Endothelial cell of umbilical vein (primary cell): Measurements from ENCODE around the gene PRRT1B. TPM values are rescaled to one million over a fixed set of nuclear protein-coding genes. Genes with fewer than 3 reads are reported as not detected.

Experiments
- BruUV-seq: library from RNA; stranded (reverse); fragments of 400-500 nt; replicated peaks from 2 replicates; lab custom pipeline; 2021; lab: Mats Ljungman, UMichigan
- CTCF ChIA-PET: fragments of 300-600, 350-600 bp; sonication (Branson Sonifier 250); formaldehyde crosslinking; loops from one replicate; lab custom pipeline; 2021; ENCODE audit warnings: antibody characterized with exemption, inconsistent platforms; lab: Charles Lee
- POLR2A ChIA-PET: fragments of 300-600, 350-600 bp; sonication (Branson Sonifier 250); formaldehyde crosslinking; loops from one replicate; lab custom pipeline; 2021; ENCODE audit warnings: antibody characterized with exemption, inconsistent platforms; lab: Charles Lee
- DNase-seq: peaks from one replicate; pipeline ENCODE4 v3.0.0-alpha.2; 2011; ENCODE audit warnings: low read depth, low spot score
- FAIRE-seq: peaks from 2 replicates; lab custom pipeline; 2011; peaks lifted over from hg19 to GRCh38; lab: Jason Lieb, UNC
- H2AFZ ChIP-seq: 2 replicates; pipeline ENCODE4 v1.6.0; 2012; ENCODE audit warnings: low read depth, low read length, control low read depth, inconsistent platforms
- H3K27ac ChIP-seq: 2 replicates; pipeline ENCODE4 v1.5.1; 2011; ENCODE audit warnings: low read depth, mild to moderate bottlenecking, control low read depth, low read length, moderate library complexity; ENCODE audit not compliant: insufficient read depth
- H3K27me3 ChIP-seq, 2 experiments: 2 replicates each; pipeline versions ENCODE4 v1.6.0 to v1.6.1; 2011; ENCODE audit warnings: low read length in 2 of 2, mixed read lengths in 1 of 2; ENCODE audit not compliant: control insufficient read depth in 2 of 2, insufficient read depth in 2 of 2
- H3K36me3 ChIP-seq, 2 experiments: 2 replicates in 1 of 2; 3 replicates in 1 of 2; pipeline ENCODE4 v1.5.1; 2011; ENCODE audit warnings: low read length in 2 of 2, mild to moderate bottlenecking in 1 of 2, moderate library complexity in 1 of 2; ENCODE audit not compliant: control insufficient read depth in 2 of 2, insufficient read depth in 2 of 2; ENCODE audit errors: extremely low read depth in 1 of 2
- H3K4me1 ChIP-seq: 3 replicates; pipeline ENCODE4 v1.5.1; 2011; ENCODE audit warnings: mild to moderate bottlenecking, low read length; ENCODE audit not compliant: control insufficient read depth, insufficient read depth; ENCODE audit errors: extremely low read depth
- H3K4me2 ChIP-seq: 2 replicates; pipeline ENCODE4 v1.6.1; 2011; ENCODE audit warnings: low read length, control low read depth, mixed read lengths; ENCODE audit not compliant: insufficient read depth
- H3K4me3 ChIP-seq, 3 experiments: fragments of 200-600 bp in 1 of 3; sonication (generic), shearing (Covaris generic) in 1 of 3; replicated peaks in 1 of 3; 2 replicates each; pipeline ENCODE4 v1.5.1; 2011 to 2016; ENCODE audit warnings: control low read depth in 3 of 3, low read length in 3 of 3, mild to moderate bottlenecking in 2 of 3, inconsistent platforms in 1 of 3, low read depth in 1 of 3, moderate library complexity in 1 of 3; ENCODE audit not compliant: insufficient read depth in 1 of 3
- H3K79me2 ChIP-seq: 2 replicates; pipeline ENCODE4 v1.6.0; 2012; ENCODE audit warnings: low read length, inconsistent platforms; ENCODE audit not compliant: control insufficient read depth, insufficient read depth
- H3K9ac ChIP-seq: replicated peaks from 2 replicates; pipeline ENCODE3; 2011; ENCODE audit warnings: low read length, control low read depth; ENCODE audit not compliant: insufficient read depth; ENCODE audit errors: extremely low read depth
- H3K9me1 ChIP-seq: replicated peaks from 3 replicates; pipeline ENCODE4 v1.6.0; 2011; ENCODE audit warnings: mild to moderate bottlenecking, low read length; ENCODE audit not compliant: control insufficient read depth, insufficient read depth; ENCODE audit errors: extremely low read depth
- H3K9me3 ChIP-seq: replicated peaks from 2 replicates; pipeline ENCODE4 v1.5.1; 2012; ENCODE audit warnings: low read length, inconsistent platforms; ENCODE audit not compliant: control insufficient read depth, insufficient read depth
- H4K20me1 ChIP-seq: replicated peaks from 2 replicates; pipeline ENCODE3; 2011; ENCODE audit warnings: mild to moderate bottlenecking, low read length; ENCODE audit not compliant: control insufficient read depth, insufficient read depth; ENCODE audit errors: extremely low read depth
- CTCF ChIP-seq, 2 donors: IDR thresholded peaks; 1 replicate in 1 of 2; 2 replicates in 1 of 2; pipeline ENCODE4 v1.5.1; 2011; ENCODE audit warnings: low read length in 2 of 2, mild to moderate bottlenecking in 2 of 2, moderate library complexity in 2 of 2, control low read depth in 1 of 2, inconsistent platforms in 1 of 2, low read depth in 1 of 2; ENCODE audit not compliant: insufficient read depth in 1 of 2; ENCODE audit errors: extremely low read depth in 1 of 2
- EZH2 ChIP-seq: IDR thresholded peaks from 2 replicates; pipeline ENCODE4 v1.6.1; 2012; ENCODE audit warnings: borderline replicate concordance, low read depth, mild to moderate bottlenecking, moderate library complexity, low read length, inconsistent platforms; ENCODE audit not compliant: severe bottlenecking
- FOS ChIP-seq: IDR thresholded peaks from 2 replicates; pipeline ENCODE4 v1.6.1; 2011; ENCODE audit warnings: mild to moderate bottlenecking, low read length, moderate library complexity, borderline replicate concordance; ENCODE audit not compliant: insufficient read depth
- GATA2 ChIP-seq: IDR thresholded peaks from 2 replicates; pipeline ENCODE4 v1.7.0; 2011; ENCODE audit warnings: low read depth, mild to moderate bottlenecking, moderate library complexity, mixed read lengths, low read length; ENCODE audit not compliant: insufficient read length, insufficient read depth
- JUN ChIP-seq: IDR thresholded peaks from 2 replicates; pipeline ENCODE4 v1.6.1; 2011; ENCODE audit warnings: borderline replicate concordance, low read depth; ENCODE audit not compliant: insufficient read length, insufficient read depth
- MAX ChIP-seq: IDR thresholded peaks from 2 replicates; pipeline ENCODE4 v1.6.1; 2011; ENCODE audit not compliant: insufficient read depth, insufficient read length
- MYC ChIP-seq: IDR thresholded peaks from one replicate; pipeline ENCODE4 v1.6.1; 2011; ENCODE audit warnings: mild to moderate bottlenecking, low read depth, low read length
- POLR2A ChIP-seq: IDR thresholded peaks from 2 replicates; pipeline ENCODE4 v1.6.1; 2012; ENCODE audit warnings: low read depth, mild to moderate bottlenecking, control low read depth, low read length
- POLR2AphosphoS5 ChIP-seq: IDR thresholded peaks from 2 replicates; pipeline ENCODE4 v1.6.1; 2012; ENCODE audit warnings: low read depth, mild to moderate bottlenecking, control low read depth, low read length, moderate library complexity; ENCODE audit not compliant: insufficient read depth
- dilution Hi-C: fragments of 300-500 bp; cut with MboI; formaldehyde crosslinking; loops from one replicate; pipeline ENCODE4 v1.15.0; 2019; ENCODE audit warnings: low sequenced_read_pairs; ENCODE audit not compliant: extremely low pct_ligation_motif_present
- intact Hi-C: fragments of 100-400 bp; cut with micrococcal nuclease; formaldehyde crosslinking; loops from one replicate; pipeline ENCODE4 v1.10.0; 2022
- polyA plus RNA-seq, 4 experiments: library from polyadenylated mRNA; depleted of rRNA in 3 of 4; stranded (reverse) in 3 of 4; unstranded in 1 of 4; fragments of >200 nt; gene quantifications; 2 replicates each; pipeline versions ENCODE4 v1.2.1 to v1.2.3, GENCODE V29; 2011 to 2012; ENCODE audit warnings: missing spikeins in 1 of 4
- total RNA-seq: library from RNA; stranded (reverse); gene quantifications from 2 replicates; pipeline ENCODE4 v1.2.3, GENCODE V29; 2021

The PRRT1B gene
- total and polyA plus RNA-seq, 2 donors (not counting 3 experiments of a cell fraction or from before 2014, with no cell fraction given) = not detected

DNA sequence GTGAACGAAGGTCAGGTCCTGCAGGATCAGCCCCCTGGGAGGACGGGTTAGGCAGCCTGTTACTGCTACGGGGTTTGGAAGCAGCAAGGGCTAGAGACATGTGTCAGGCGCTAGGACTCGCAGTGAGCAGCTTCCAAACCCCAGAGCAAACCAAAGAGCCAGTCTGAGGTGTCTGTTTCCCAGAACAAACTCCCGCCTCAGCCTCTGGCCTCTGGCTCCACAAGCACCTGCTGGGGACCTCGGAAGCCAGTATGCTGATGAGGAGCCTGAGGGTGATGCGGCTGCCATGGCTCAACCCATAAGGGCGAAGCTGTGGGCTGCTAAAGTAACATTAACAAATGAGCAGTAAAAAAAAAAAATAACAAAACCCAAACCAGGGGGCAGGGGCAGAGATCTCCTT is 35.0 kb downstream of the PRRT1B start:
- CTCF ChIA-PET = no interaction called here
- Histone ChIP-seq H3K27ac (no peak overlapping the region), H3K9me1 (no peaks in the 10 kb centered on the region), H3K36me3 (peaks cover 21 to 59% of the 10 kb centered on the region in 2 experiments), H3K4me1 (no peaks in the 10 kb centered on the region), H3K4me3 (no peak overlapping the region), H3K4me2 (no peak overlapping the region), H3K9ac (no peak overlapping the region), H4K20me1 (no peaks in the 10 kb centered on the region), H3K79me2 (no peaks in the 10 kb centered on the region), H3K27me3 (no peaks in the 10 kb centered on the region), H2AFZ (no peak overlapping the region), H3K9me3 (no peaks in the 10 kb centered on the region)
- no peak for FAIRE-seq
- intact Hi-C loops = loop anchor here (10.0 kb wide), 1 partner anchor 46 kb away; the partner anchor contains the start of gene UCK1
- TF ChIP-seq FOS = no peak
- no peak for TF ChIP-seq EZH2
- no peak for TF ChIP-seq CTCF (IDR thresholded peaks at IDR 0.05; ENCODE audit: extremely low read depth in 1 of 2, insufficient read depth in 1 of 2, low read depth in 1 of 2, low read length in 2 of 2)
- no peak for TF ChIP-seq MYC
- TF ChIP-seq MAX = no peak
- no peak for TF ChIP-seq JUN
- TF ChIP-seq POLR2A = no peak
- no peak for TF ChIP-seq GATA2
- TF ChIP-seq POLR2AphosphoS5 = no peak
- POLR2A ChIA-PET = no interaction called here
- no peak for DNase-seq
- BruUV-seq = no TSS peak
- dilution Hi-C loops = no loop called here
